ENCODE results near the gene TTC6. TPM values are rescaled to one million over a fixed set of nuclear protein-coding genes. Genes with fewer than 3 reads are reported as not detected.

The TTC6 gene
- total and polyA plus RNA-seq, 10 of the 15 experiments (the other 5 are each of a cell fraction or from before 2014, with no cell fraction given), result not detected

- H4K20me1 ChIP-seq (ENCODE audit: control insufficient read depth, insufficient read depth), result no peaks in the 10 kb centered on the region
- intact Hi-C loops (cut with micrococcal nuclease; ENCODE audit: unreplicated experiment), result no loop called here
- no peak overlapping the region for H3K27ac ChIP-seq (ENCODE audit: control insufficient read depth, insufficient read depth)
- H3K79me2 ChIP-seq (ENCODE audit: control insufficient read depth, insufficient read depth, low read length), result no peaks in the 10 kb centered on the region
- no peak for DNase-seq (ENCODE audit: low read depth, low spot score)
- no peak for FAIRE-seq
- TF ChIP-seq CBX5 (IDR thresholded peaks at IDR 0.05; ENCODE audit: low read depth), result no peak
- TF ChIP-seq RAD21 (IDR thresholded peaks at IDR 0.05; ENCODE audit: insufficient read depth, low read depth, low read length), result 0 out of 2 replicates have a peak, but pooled peaks have one; percentile 18
- no peak for TF ChIP-seq FOXK2 (IDR thresholded peaks at IDR 0.05)
- no peak for TF ChIP-seq LARP7 (IDR thresholded peaks at IDR 0.05)
- no peak for TF ChIP-seq CREM (IDR thresholded peaks at IDR 0.05; ENCODE audit: low read depth)
- peak in 2 of 3 experiments; percentile 15 to 26; a peak in 2 of 6 replicates for TF ChIP-seq CTCF (IDR thresholded peaks at IDR 0.05 in 2 of 3, conservative IDR thresholded peaks at IDR 0.05 in 1 of 3; ENCODE audit: control insufficient read depth in 2 of 3, extremely low read depth in 1 of 3, insufficient read depth in 1 of 3, low read depth in 3 of 3, low read length in 3 of 3)
- no peaks in the 10 kb centered on the region; a peak in 1 of 4 replicates for H3K27me3 ChIP-seq (replicated peaks in 1 of 2; ENCODE audit: control insufficient read depth in 2 of 2, insufficient read depth in 2 of 2, low read length in 1 of 2)
- BruUV-seq (replicated peaks), result no TSS peak
- in situ Hi-C loops (cut with MboI), result no loop called here
- 38% methylated on average over 49 of the region's 56 CpGs for WGBS (ENCODE audit: insufficient coverage, insufficient replicate concordance, low lambda C conversion rate, missing lambda C conversion rate)
- CTCF ChIA-PET, result no interaction called here
- H3K9ac ChIP-seq (ENCODE audit: control insufficient read depth, insufficient read depth, low read length), result no peak overlapping the region
- no peaks in the 10 kb centered on the region for H3K36me3 ChIP-seq (ENCODE audit: control insufficient read depth in 2 of 2, insufficient read depth in 2 of 2, low read length in 1 of 2)
- POLR2A ChIA-PET, result no interaction called here
- no peaks in the 10 kb centered on the region; the same call in 2 of the 3 replicates for H3K9me3 ChIP-seq (replicated peaks; ENCODE audit: control insufficient read depth, insufficient read depth, low read length)
- H3K4me2 ChIP-seq (ENCODE audit: control insufficient read depth, insufficient read depth), result no peak overlapping the region
- H3K4me3 ChIP-seq, result no peak overlapping the region
- H3K4me1 ChIP-seq (ENCODE audit: control insufficient read depth, insufficient read depth, low read length), result no peaks in the 10 kb centered on the region
- RAD21 ChIA-PET (ENCODE audit: unreplicated experiment), result no interaction called here
- SMC1A ChIA-PET (ENCODE audit: uncharacterized antibody, unreplicated experiment), result no interaction called here
- ATAC-seq, result no peak
- no peak overlapping the region for H2AFZ ChIP-seq (ENCODE audit: control insufficient read depth, low read depth, low read length)
These were observed 1.0 kb upstream of the TTC6 start for GRCh38 chr14:37594238-37594970.

Measured in GM12878 (cell line).